SK-N-SH (cell line): Measurements from ENCODE around the gene ELOVL4. TPM values are rescaled to one million over a fixed set of nuclear protein-coding genes. Genes with fewer than 3 reads are reported as not detected.

ENCODE experiments used
- CTCF ChIA-PET: fragments of 300-600, 350-600 bp; formaldehyde crosslinking; extraction: SDS; loops from one replicate; lab custom pipeline; 2021; lab: Yijun Ruan, JAX
- POLR2A ChIA-PET: fragments of 350-600 bp; sonication (Branson Sonifier 250); formaldehyde crosslinking; extraction: SDS; loops from one replicate; lab custom pipeline; 2020; ENCODE audit warnings: antibody characterized with exemption, inconsistent platforms; lab: Yijun Ruan, JAX
- DNase-seq: peaks from one replicate; pipeline ENCODE4 v3.0.0; 2012
- H2AFZ ChIP-seq: fragments of 200-600 bp; sonication (generic); 2 replicates; pipeline ENCODE4 v1.8.1; 2016; ENCODE audit warnings: antibody characterized with exemption, mild to moderate bottlenecking, low read depth
- H3F3A ChIP-seq: fragments of 200-600 bp; sonication (generic); replicated peaks from 2 replicates; pipeline ENCODE3; 2016; ENCODE audit warnings: antibody characterized with exemption, mild to moderate bottlenecking; ENCODE audit not compliant: insufficient read depth
- H3K27ac ChIP-seq, 2 experiments: fragments of 200-500 bp in 1 of 2; fragments of 200-600 bp in 1 of 2; sonication (Bioruptor generic) in 1 of 2; sonication (generic), shearing (Covaris generic) in 1 of 2; 2 replicates each; pipeline versions ENCODE4 v1.5.1 to v1.6.1; 2014 to 2016; ENCODE audit warnings: low read depth in 2 of 2, inconsistent platforms in 1 of 2, low read length in 1 of 2, mild to moderate bottlenecking in 1 of 2, mixed read lengths in 1 of 2
- H3K27me3 ChIP-seq: fragments of 200-600 bp; sonication (generic), shearing (Covaris generic); 2 replicates; pipeline ENCODE4 v1.6.1; 2016; ENCODE audit warnings: mixed run types; ENCODE audit not compliant: insufficient read depth
- H3K36me3 ChIP-seq, 2 experiments: fragments of 200-500 bp in 1 of 2; fragments of 200-600 bp in 1 of 2; sonication (Bioruptor generic) in 1 of 2; sonication (generic) in 1 of 2; replicated peaks in 1 of 2; 2 replicates each; pipeline versions ENCODE3 to v1.5.1; 2014 to 2016; ENCODE audit warnings: low read length in 1 of 2, mild to moderate bottlenecking in 1 of 2; ENCODE audit not compliant: insufficient read depth in 2 of 2, control insufficient read depth in 1 of 2
- H3K4me1 ChIP-seq, 2 experiments: fragments of 200-500 bp in 1 of 2; fragments of 200-600 bp in 1 of 2; sonication (Bioruptor generic) in 1 of 2; sonication (generic), shearing (Covaris generic) in 1 of 2; 2 replicates each; pipeline versions ENCODE4 v1.5.1 to v1.6.1; 2014 to 2016; ENCODE audit warnings: low read depth in 1 of 2, low read length in 1 of 2, mixed run types in 1 of 2; ENCODE audit not compliant: insufficient read depth in 2 of 2, control insufficient read depth in 1 of 2
- H3K4me2 ChIP-seq: fragments of 200-600 bp; sonication (generic), shearing (Covaris generic); 2 replicates; pipeline ENCODE4 v1.6.1; 2017; ENCODE audit warnings: mixed run types
- H3K4me3 ChIP-seq, 2 experiments: fragments of 200-500 bp in 1 of 2; fragments of 200-600 bp in 1 of 2; sonication (Bioruptor generic) in 1 of 2; sonication (generic), shearing (Covaris generic) in 1 of 2; 2 replicates each; pipeline versions ENCODE4 v1.5.1 to v1.8.1; 2014 to 2016; ENCODE audit warnings: low read depth in 2 of 2, inconsistent platforms in 1 of 2, low read length in 1 of 2, mild to moderate bottlenecking in 1 of 2, mixed read lengths in 1 of 2, moderate library complexity in 1 of 2
- H3K79me2 ChIP-seq: fragments of 200-600 bp; sonication (generic); 2 replicates; pipeline ENCODE4 v1.8.1; 2017; ENCODE audit warnings: mild to moderate bottlenecking; ENCODE audit not compliant: insufficient read depth
- H3K9ac ChIP-seq: fragments of 200-600 bp; sonication (generic); 2 replicates; pipeline ENCODE4 v1.6.1; 2017; ENCODE audit warnings: mixed run types
- H3K9me2 ChIP-seq: fragments of 200-600 bp; sonication (generic); 2 replicates; pipeline ENCODE4 v1.6.1; 2017; ENCODE audit warnings: mixed run types
- H3K9me3 ChIP-seq: fragments of 200-600 bp; sonication (generic); 2 replicates; pipeline ENCODE4 v1.6.1; 2017; ENCODE audit warnings: mixed run types, mild to moderate bottlenecking, moderate library complexity
- H4K20me1 ChIP-seq: fragments of 200-600 bp; sonication (generic); 2 replicates; pipeline ENCODE4 v1.6.1; 2017; ENCODE audit warnings: mild to moderate bottlenecking, mixed run types; ENCODE audit not compliant: insufficient read depth
- ELF1 ChIP-seq: IDR thresholded peaks from 2 replicates; pipeline ENCODE4 v1.4.0; 2012
- GATA2 ChIP-seq: sonication (generic); formaldehyde crosslinking; IDR thresholded peaks from 2 replicates; pipeline ENCODE4 v1.5.0; 2020; ENCODE audit warnings: mild to moderate bottlenecking, missing genetic modification reagents
- JUND ChIP-seq: IDR thresholded peaks from 2 replicates; pipeline ENCODE4 v1.4.0; 2012
- MXI1 ChIP-seq: IDR thresholded peaks from 2 replicates; pipeline ENCODE4 v1.6.1; 2012; ENCODE audit warnings: mild to moderate bottlenecking, low read depth, low read length, improper control_type of control experiment
- PBX3 ChIP-seq: IDR thresholded peaks from 2 replicates; pipeline ENCODE4; 2012
- POLR2AphosphoS5 ChIP-seq: IDR thresholded peaks from 2 replicates; pipeline ENCODE4 v1.6.1; 2012; ENCODE audit warnings: low read depth, low read length
- REST ChIP-seq: IDR thresholded peaks from 2 replicates; pipeline ENCODE4 v1.6.1; 2012; ENCODE audit warnings: mild to moderate bottlenecking, low read depth, low read length, moderate library complexity
- SIN3A ChIP-seq: IDR thresholded peaks from 2 replicates; pipeline ENCODE4 v1.6.1; 2012; ENCODE audit warnings: low read depth, mild to moderate bottlenecking, low read length, moderate library complexity, borderline replicate concordance
- TAF1 ChIP-seq: IDR thresholded peaks from 2 replicates; pipeline ENCODE4 v1.6.1; 2012; ENCODE audit warnings: low read depth, mild to moderate bottlenecking, low read length, moderate library complexity, borderline replicate concordance
- TEAD4 ChIP-seq: IDR thresholded peaks from 2 replicates; pipeline ENCODE4 v1.4.0; 2012; ENCODE audit warnings: mild to moderate bottlenecking, borderline replicate concordance; ENCODE audit not compliant: insufficient read depth
- USF2 ChIP-seq: fragments of 150-350 bp; IDR thresholded peaks from 2 replicates; pipeline ENCODE4 v1.6.1; 2017; ENCODE audit warnings: antibody characterized with exemption, low read length, low read depth, borderline replicate concordance
- WGBS: methylation state at CpG from one replicate; pipeline ENCODE4 v1.1.6; 2017; ENCODE audit warnings: low lambda C conversion rate; 5-methylcytosine and 5-hydroxymethylcytosine counted together
- polyA plus RNA-seq, 3 experiments: library from polyadenylated mRNA; depleted of rRNA; stranded (reverse); fragments of >200 nt; gene quantifications; 2 replicates each; pipeline ENCODE4 v1.2.3, GENCODE V29; 2012

The ELOVL4 gene
- polyA plus RNA-seq, 1 of the 3 experiments (the other 2 are of a cell fraction): 1.9 TPM

GRCh38 chr6:79964607-79965081 lies 17.3 kb upstream of the ELOVL4 start:
- TF ChIP-seq ELF1: no peak
- no peak for TF ChIP-seq GATA2 (CRISPR knock-in tag)
- TF ChIP-seq PBX3: no peak
- no peak for TF ChIP-seq TAF1
- no peaks in the 10 kb centered on the region for H3K27me3 ChIP-seq
- no peak overlapping the region for H3K4me2 ChIP-seq
- ChIA-PET POLR2A (no interaction called here), CTCF (interaction anchor here (1.1 to 2.2 kb wide), 3 partner anchors 11 to 19 kb away, joined by 3 to 11 read pairs (median 3); no protein-coding TSS in a partner anchor)
- no peak for DNase-seq
- no peak overlapping the region for H3K27ac ChIP-seq
- no peaks in the 10 kb centered on the region for H4K20me1 ChIP-seq
- no peaks in the 10 kb centered on the region for H3K4me1 ChIP-seq
- H3K9me3 ChIP-seq: no peaks in the 10 kb centered on the region
- no peaks in the 10 kb centered on the region for H3F3A ChIP-seq
- 56% methylated on average over 3 of the region's 3 CpGs for WGBS
- H3K9me2 ChIP-seq: no peaks in the 10 kb centered on the region
- H3K4me3 ChIP-seq: no peak overlapping the region
- H2AFZ ChIP-seq: no peak overlapping the region
- no peak overlapping the region for H3K9ac ChIP-seq
- no peaks in the 10 kb centered on the region for H3K36me3 ChIP-seq
- no peaks in the 10 kb centered on the region for H3K79me2 ChIP-seq

GRCh38 chr6:79954849-79955248 lies 7.5 kb upstream of the ELOVL4 start:
- no peaks in the 10 kb centered on the region for H3K9me2 ChIP-seq
- no peak overlapping the region for H3K9ac ChIP-seq
- TF ChIP-seq PBX3 (no peak), ELF1 (no peak), USF2 (no peak), MXI1 (no peak), TEAD4 (no peak), POLR2AphosphoS5 (no peak), JUND (no peak), REST (no peak), SIN3A (no peak)
- no peak overlapping the region for H2AFZ ChIP-seq
- POLR2A ChIA-PET: no interaction called here
- H4K20me1 ChIP-seq: no peaks in the 10 kb centered on the region
- no peaks in the 10 kb centered on the region for H3F3A ChIP-seq
- H3K27ac ChIP-seq: no peak overlapping the region
- H3K36me3 ChIP-seq: no peaks in the 10 kb centered on the region
- no peaks in the 10 kb centered on the region for H3K79me2 ChIP-seq
- DNase-seq: no peak
- H3K4me1 ChIP-seq: no peaks in the 10 kb centered on the region
- no peak overlapping the region for H3K4me3 ChIP-seq
- H3K4me2 ChIP-seq: no peak overlapping the region
- no peaks in the 10 kb centered on the region for H3K9me3 ChIP-seq
- CTCF ChIA-PET: interaction anchor here (1.2 kb wide), 1 partner anchor 37 kb away, joined by 3 read pairs; no protein-coding TSS in a partner anchor
- no peaks in the 10 kb centered on the region for H3K27me3 ChIP-seq
